HG03565 (cell line): ENCODE results near the gene SHKBP1.
"Not testable (repeated sequence)": the region's sequence is repeated elsewhere in the genome, so short reads cannot be mapped to it uniquely, and the experiment has no call there.

Experiments
- ATAC-seq: cut with Tn5 transposase; IDR thresholded peaks from one replicate; pipeline ENCODE4 v1.9.1; 2021; ENCODE audit warnings: mild to moderate bottlenecking, moderate library complexity; ENCODE audit not compliant: unreplicated experiment

The SHKBP1 gene

GRCh38 chr19:40584007-40584406 lies 7.3 kb downstream of the SHKBP1 start:
- no peak for ATAC-seq

GRCh38 chr19:40585241-40585981 lies 8.7 kb downstream of the SHKBP1 start:
- no peak for ATAC-seq

- no peak for ATAC-seq
Observed at GRCh38 chr19:40585982-40586422, 9.3 kb downstream of the SHKBP1 start.

DNA sequence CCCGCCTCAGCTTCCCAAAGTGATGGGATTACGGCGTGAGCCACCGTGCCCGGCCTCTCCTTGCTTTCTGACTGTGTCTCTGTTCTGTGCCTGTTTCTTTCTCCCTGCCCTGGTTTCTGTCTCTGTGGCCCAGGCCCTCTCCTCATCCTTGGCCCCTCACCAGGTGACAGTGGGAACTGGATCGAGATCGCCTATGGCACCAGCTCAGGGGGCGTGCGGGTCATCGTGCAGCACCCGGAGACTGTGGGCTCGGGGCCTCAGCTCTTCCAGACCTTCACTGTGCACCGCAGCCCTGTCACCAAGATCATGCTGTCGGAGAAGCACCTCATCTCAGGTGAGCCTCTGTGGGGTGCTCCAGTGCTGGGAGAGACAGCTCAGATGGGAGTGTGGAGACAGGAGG lies 9.9 kb downstream of the SHKBP1 start:
- ATAC-seq = no peak

GRCh38 chr19:40588110-40588854 lies 11.6 kb downstream of the SHKBP1 start:
- no peak for ATAC-seq

DNA sequence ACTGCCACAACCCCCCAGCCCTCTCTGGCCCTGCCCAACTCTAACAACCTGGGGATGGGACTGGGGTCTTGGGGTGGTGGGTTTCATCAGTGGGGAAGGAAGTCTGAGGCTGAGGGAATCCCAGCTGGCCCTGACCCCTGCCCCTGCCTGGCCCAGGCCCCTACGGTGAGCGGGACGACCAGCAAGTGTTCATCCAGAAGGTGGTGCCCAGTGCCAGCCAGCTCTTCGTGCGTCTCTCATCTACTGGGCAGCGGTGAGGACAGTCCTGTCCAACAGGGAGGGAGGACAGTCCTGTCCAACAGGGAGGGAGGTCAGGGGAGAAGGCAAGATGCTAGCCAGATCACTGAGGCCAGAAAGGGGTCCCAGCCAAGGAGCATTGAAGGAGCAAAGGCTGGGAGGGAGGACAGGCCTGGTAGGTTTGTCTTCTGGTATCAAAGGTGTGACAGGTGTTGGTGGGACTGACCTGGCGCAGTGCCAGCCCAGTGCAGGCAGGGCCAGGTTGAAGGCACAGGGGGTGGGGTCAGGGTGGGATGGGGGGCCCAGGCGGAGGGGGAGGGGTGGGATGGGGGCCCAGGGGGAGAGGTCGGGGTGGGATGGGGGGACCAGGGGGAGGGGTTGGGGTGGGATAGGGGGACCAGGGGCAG lies 12.4 kb downstream of the SHKBP1 start:
- no peak for ATAC-seq

DNA sequence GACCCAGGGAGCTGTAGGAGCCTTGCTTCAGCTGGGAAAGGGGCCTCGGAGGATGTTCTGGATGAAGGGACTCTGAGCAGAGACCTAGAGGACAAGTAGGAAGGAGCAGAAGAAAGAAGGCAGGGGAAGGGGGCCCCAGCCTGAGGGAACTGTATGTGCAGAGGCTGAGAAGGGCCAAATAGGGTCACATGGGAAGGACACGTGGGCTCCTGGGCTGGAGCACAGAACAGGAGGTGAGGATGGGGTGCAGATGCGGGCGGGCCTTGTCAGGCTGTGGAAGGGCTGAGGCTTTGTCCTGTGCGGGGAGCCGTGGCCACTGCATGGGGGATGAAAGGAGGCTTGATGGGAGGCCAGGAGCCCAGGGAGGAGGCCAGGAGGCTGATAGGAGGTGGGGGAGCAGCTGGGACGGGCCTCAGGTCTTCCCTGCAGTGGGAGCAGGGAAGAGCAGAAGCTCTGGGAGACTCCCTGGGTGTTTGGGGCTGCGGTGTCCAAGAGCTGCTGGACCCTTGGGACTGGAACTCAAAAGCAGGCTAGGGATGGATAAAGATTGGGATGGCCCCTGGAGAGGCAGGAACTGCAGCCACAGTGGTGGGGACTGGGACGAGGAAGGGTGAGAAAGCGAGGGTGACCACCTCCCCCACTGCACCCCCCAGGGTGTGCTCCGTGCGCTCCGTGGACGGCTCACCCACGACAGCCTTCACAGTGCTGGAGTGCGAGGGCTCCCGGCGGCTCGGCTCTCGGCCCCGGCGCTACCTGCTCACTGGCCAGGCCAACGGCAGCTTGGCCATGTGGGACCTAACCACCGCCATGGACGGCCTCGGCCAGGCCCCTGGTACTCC lies 13.1 kb downstream of the SHKBP1 start:
- ATAC-seq = no peak

DNA sequence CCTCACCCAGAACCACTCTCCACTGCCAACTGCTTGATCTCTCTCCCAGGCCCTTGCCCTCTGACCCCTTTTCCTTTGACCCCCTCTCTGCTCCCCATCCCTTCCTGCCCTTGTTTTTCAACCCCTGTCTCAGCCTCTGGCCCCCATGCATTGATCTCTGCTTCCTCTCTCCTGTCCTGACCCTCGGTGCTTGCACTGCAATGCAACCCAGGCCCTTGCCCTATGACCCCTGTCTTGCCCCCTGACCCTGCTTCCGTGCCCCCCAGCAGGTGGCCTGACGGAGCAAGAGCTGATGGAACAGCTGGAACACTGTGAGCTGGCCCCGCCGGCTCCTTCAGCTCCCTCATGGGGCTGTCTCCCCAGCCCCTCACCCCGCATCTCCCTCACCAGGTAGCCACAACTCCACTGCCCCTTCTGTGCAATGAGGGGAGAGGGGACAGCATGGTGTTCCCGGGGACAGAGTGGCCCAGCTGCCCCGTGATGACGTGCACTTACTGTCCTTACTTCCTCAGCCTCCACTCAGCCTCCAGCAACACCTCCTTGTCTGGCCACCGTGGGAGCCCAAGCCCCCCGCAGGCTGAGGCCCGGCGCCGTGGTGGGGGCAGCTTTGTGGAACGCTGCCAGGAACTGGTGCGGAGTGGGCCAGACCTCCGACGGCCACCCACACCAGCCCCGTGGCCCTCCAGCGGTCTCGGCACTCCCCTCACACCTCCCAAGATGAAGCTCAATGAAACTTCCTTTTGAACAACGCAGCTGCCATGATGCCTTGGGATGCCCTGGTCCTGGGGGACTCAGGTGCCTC lies 14.0 kb downstream of the SHKBP1 start:
- no peak for ATAC-seq

GRCh38 chr19:40591724-40592123 lies 15.1 kb downstream of the SHKBP1 start:
- ATAC-seq = not testable (repeated sequence)

DNA sequence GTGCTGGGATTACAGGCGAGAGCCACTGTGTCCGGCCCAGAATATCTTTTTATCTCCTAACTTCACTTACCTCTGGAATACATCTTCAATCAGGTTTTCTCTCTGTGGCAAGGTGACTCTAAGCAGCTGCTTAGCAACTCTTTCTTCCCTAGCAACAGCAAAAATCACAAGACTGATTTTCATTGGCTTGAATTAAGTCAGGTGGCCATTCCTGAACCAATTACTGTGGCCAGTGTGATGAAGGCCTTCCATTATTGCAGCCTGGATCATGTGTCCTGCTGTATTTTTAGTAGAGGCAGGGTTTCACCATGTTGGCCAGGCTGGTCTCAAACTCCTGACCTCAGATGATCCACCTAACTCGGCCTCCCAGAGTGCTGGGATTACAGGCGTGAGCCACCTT lies 15.5 kb downstream of the SHKBP1 start:
- no peak for ATAC-seq

DNA sequence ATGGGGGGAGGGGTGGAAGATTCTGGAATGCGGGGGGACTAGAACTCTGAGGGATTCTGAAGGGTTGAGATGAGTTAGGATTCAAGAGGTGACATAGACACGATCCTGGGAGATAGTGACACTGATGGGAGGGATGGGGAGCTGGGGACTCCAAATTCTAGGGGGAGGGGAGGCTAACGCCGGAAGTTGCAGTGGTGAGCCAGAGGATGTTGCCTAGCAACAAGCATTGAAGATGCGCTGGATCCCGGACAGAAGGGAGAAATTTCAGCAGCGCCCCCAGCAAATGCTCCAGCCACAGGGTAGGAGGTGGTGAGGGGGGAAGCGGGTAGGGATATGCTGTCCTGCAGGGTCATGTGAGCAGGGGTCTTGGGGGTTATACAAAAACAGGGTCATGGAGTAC lies 17.6 kb downstream of the SHKBP1 start:
- ATAC-seq = no peak

- ATAC-seq = no peak
Observed at GRCh38 chr19:40594657-40595091, 18.0 kb downstream of the SHKBP1 start.

DNA sequence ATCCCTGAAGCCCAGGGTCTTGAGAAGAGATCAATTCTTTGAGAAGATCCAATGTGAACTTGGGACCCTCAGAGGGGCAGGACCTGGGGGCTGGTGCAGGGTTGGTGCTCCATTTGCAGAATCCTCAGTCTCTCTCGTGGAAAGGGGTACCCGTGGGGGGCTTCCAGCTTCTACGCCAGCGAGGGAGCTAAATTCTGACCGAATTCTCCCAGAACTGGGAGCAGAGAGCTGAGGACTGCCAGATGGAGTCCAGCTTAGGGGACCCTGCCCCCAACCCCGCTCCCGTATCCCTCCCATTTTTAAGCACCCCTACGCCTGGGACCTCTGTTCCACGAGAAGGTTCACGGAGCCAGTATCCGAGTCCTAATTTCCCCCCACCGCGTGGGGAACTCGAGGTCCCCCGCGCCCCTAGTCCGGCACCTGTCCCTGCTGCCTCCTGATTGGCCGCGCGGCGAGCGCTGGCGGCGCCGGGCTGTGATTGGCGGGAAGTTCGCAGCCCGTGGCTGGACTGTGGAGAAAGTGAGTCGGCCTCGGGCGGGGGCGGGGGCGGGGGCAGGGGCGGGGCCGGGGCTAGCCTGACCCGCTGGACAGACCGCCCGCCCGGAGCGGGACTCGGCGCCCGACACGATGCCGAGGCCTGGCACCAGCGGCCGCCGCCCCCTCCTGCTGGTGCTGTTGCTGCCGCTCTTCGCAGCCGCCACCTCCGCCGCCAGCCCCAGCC lies 20.1 kb downstream of the SHKBP1 start:
- no peak for ATAC-seq

DNA sequence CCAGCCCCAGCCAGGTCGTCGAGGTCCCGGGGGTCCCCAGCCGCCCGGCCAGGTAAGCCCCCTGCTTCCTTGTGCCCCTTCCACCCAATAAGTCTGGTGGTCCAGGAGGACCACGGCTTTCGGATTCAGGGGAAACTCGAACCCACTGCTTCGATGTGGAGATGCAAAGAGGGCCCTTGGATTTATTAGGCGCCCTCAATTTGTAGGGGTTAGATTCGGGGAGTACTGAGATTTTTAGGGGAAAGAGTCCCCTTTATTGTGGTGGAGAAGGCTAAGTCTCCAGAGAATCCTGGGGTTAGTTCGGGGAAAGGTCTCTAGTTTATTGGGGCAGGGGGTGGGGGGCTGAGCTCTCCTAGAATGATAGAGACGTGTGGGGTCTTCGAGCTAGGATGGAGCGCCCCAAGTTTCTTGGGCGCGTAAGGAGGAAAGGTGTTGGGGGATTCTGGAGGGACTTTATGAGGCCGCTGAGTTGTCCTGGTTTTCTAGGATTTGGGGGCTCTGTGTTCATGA lies 20.7 kb downstream of the SHKBP1 start:
- ATAC-seq = no peak

DNA sequence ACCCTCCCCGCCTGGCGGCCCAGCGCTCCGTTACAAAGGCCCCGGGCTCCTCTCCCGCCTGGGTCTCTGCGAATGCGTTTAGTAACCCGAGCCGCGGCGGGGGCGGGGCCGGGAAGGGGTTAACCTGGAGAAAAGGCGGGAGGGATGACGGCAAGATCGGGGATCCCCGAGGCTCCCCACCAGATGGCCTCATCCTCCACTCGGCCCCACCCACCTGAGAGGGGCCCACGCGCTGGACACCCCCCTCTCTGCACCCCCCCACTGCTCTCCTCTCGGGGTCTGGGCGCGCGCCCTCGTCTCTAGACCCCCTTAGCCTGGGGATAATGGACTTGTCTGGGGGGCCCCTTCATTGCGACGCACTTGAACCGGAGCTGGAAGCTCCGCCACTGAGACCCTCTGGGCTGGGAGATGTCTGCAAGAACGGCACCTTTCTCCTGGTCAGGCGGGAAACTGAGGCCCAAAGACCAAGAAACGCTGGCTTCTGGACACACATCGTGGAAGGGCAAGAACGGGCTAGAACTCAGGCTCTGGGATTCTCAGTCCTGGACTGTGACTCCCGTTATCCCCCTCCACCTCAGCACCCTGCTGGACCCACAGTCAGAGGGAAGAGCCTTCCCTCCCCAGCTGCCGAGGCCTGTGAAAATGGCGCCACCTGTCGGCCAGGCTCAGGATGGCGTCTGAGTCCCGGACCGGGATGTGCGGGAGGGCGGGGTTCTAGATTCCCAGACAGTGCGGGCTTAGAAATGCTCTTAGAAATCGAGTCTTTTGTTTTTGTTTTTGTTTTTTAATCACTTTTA lies 21.6 kb downstream of the SHKBP1 start:
- no peak for ATAC-seq

- ATAC-seq = no peak
Observed at GRCh38 chr19:40598918-40599307, 22.2 kb downstream of the SHKBP1 start.

- no peak for ATAC-seq
Observed at GRCh38 chr19:40599331-40599901, 22.7 kb downstream of the SHKBP1 start.

DNA sequence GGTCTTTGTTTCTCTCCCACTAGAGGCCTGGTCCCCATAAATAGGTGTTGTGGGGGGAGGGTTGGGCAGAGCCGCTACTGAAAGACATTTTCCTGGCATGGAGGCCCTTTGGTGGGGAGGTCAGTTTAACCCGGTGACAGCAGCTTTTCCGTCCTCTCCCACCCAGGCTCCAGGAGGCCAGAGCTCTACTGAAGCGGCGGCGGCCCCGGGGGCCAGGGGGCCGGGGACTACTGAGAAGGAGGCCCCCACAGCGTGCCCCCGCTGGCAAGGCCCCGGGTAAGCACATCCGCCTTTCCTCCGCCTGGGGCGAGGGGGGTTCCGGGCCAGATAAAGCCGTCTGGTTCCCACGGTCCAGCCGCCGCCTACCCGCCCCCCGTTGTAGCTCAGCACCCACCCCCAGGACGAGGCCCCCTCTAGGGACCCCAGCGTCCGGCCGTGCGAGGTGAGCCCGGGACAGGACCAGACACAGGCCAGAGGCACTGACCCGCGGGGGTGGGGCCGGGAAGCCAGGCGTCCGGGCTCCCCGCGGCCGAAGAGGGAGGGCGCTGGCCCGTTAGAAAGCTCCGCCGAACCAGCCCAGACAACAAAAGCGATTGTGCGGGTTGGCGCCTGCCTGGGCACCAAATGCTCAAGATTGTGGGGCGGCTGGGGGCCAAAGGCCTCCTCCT lies 23.4 kb downstream of the SHKBP1 start:
- no peak for ATAC-seq
